ENCODE results near the gene CDC42BPB.
A peak's percentile ranks its signal among the peaks of the same experiment; 100 is the strongest.

Gene CDC42BPB

GRCh38 chr14:102885737-102886447 lies 171.5 kb downstream of the CDC42BPB start:
- DNase-seq: no peak

- no peak for DNase-seq
Observed at GRCh38 chr14:102883554-102883953, 173.8 kb downstream of the CDC42BPB start.

DNA sequence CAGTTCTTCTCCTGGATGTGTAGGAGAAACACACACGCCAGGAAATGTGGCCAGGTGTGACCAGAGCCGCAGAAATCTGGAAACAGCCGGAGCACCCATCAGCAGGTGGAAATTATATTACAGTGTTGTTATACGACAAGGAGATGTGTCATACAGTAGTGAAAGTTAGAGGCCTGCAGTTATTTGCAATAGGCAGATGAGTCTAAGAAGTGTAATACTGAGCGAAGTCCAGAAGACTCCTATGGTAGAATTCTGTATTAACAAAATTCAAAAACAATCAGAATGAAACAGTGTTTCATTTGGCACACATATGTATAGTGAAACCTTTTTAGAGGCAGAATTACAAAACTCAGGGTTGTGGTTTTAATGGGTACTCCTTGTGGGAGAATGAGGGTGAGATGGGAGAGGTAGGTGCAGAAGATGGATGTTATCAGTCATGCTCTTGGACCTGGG lies 174.2 kb downstream of the CDC42BPB start:
- peak; percentile 45 for DNase-seq
